Aorta (tissue), 5 donors: ENCODE measurements around the gene XRCC1. TPM values are rescaled to one million over a fixed set of nuclear protein-coding genes. Genes with fewer than 3 reads are reported as not detected.
"Not testable (repeated sequence)": the region's sequence is repeated elsewhere in the genome, so short reads cannot be mapped to it uniquely, and the experiment has no call there.

Source experiments
- ATAC-seq: fragments of 200-7000 bp; cut with Tn5 transposase; one replicate; pipeline ENCODE4 v1.9.1; 2022; ENCODE audit warnings: moderate library complexity; ENCODE audit not compliant: low FRiP score
- DNase-seq, 2 donors: peaks; one replicate each; pipeline ENCODE4 v3.0.0-alpha.2; 2020
- H3K27ac ChIP-seq, 2 donors: one replicate each; pipeline ENCODE4 v1.5.1; 2013; ENCODE audit warnings: low read length in 2 of 2, mild to moderate bottlenecking in 2 of 2, moderate library complexity in 2 of 2, control low read depth in 1 of 2, inconsistent platforms in 1 of 2, low read depth in 1 of 2
- H3K27me3 ChIP-seq, 2 donors: one replicate each; pipeline ENCODE4 v1.6.1; 2013; ENCODE audit warnings: control low read depth in 1 of 2, low read length in 1 of 2, mild to moderate bottlenecking in 1 of 2, moderate library complexity in 1 of 2; ENCODE audit not compliant: insufficient read depth in 2 of 2, control insufficient read depth in 1 of 2
- H3K36me3 ChIP-seq, 2 donors: one replicate each; pipeline ENCODE4 v1.6.1; 2013; ENCODE audit warnings: control low read depth in 1 of 2, low read length in 1 of 2, mild to moderate bottlenecking in 1 of 2; ENCODE audit not compliant: insufficient read depth in 2 of 2, control insufficient read depth in 1 of 2
- H3K4me1 ChIP-seq, 2 donors: one replicate each; pipeline ENCODE4 v1.6.1; 2013; ENCODE audit warnings: low read length in 2 of 2, control low read depth in 1 of 2, mild to moderate bottlenecking in 1 of 2, moderate library complexity in 1 of 2; ENCODE audit not compliant: insufficient read depth in 2 of 2, control insufficient read depth in 1 of 2
- H3K4me3 ChIP-seq, 2 donors: one replicate each; pipeline ENCODE4 v1.5.1; 2013; ENCODE audit warnings: low read length in 2 of 2, control low read depth in 1 of 2, mild to moderate bottlenecking in 1 of 2
- H3K9me3 ChIP-seq: one replicate; pipeline ENCODE4 v1.6.1; 2013; ENCODE audit warnings: mild to moderate bottlenecking, low read length; ENCODE audit not compliant: control insufficient read depth
- WGBS, 2 donors: extraction: QIAGEN DNeasy Blood & Tissue Kit; methylation state at CpG; one replicate each; pipeline ENCODE4 v1.1.7; 2013; 5-methylcytosine and 5-hydroxymethylcytosine counted together
- intact Hi-C, 2 donors: fragments of 100-400 bp; cut with DNase I; formaldehyde crosslinking; loops; one replicate each; pipeline versions ENCODE4 v1.14.2 to v1.15.0; 2022
- polyA plus RNA-seq, 2 donors: library from polyadenylated mRNA; stranded (reverse); fragments of 200-250 nt; gene quantifications; one replicate each; pipeline ENCODE4 v1.2.3, GENCODE V29; 2013
- total RNA-seq, 2 donors: library from RNA; stranded (reverse); fragmentation: NEBNext Ultra II Directional; extraction: Animal tissue kit (Norgen Biotek cat#: 25700); gene quantifications; one replicate each; pipeline ENCODE4 v1.2.1, GENCODE V29; 2021
- donor health status: healthy with polysubstance abuse.
- donor health status: Bipolar disorder and iron deficiency.
- donor health status: DM: no; HTN: no; CAD: no.
- donor health status: DM: no; HTN: no; CAD: no.
- donor health status: DM: yes; HTN: yes; CAD: no.

Gene XRCC1
- total and polyA plus RNA-seq, 4 donors = 12.1 to 30.2 (median 24.8) TPM

- ATAC-seq (peak; percentile 40), DNase-seq (peak; percentile 63 to 78)
- WGBS, 2 donors = 2% methylated on average over 26 of the region's 26 CpGs
- Histone ChIP-seq H3K4me3 (peak overlapping the region; percentile 80 to 95), H3K36me3 (no peaks in the 10 kb centered on the region), H3K27ac (peak overlapping the region in 1 of 2 donors; percentile 92), H3K9me3 (no peaks in the 10 kb centered on the region), H3K27me3 (no peaks in the 10 kb centered on the region), H3K4me1 (no peaks in the 10 kb centered on the region)
- intact Hi-C loops = no loop called here
Observed at GRCh38 chr19:43525836-43526771, 49.2 kb downstream of the XRCC1 start.

- peak overlapping the region; percentile 80 to 95 for H3K4me3 ChIP-seq
- intact Hi-C loops = no loop called here
- peak overlapping the region in 1 of 2 donors; percentile 64 for H3K27ac ChIP-seq
- H3K4me1 ChIP-seq = no peaks in the 10 kb centered on the region
- peak; percentile 72 to 77 for DNase-seq
- H3K9me3 ChIP-seq = no peaks in the 10 kb centered on the region
- no peaks in the 10 kb centered on the region for H3K27me3 ChIP-seq
- WGBS, 2 donors = 11 to 12% methylated on average over 12 of the region's 12 CpGs
- no peaks in the 10 kb centered on the region for H3K36me3 ChIP-seq
- peak; percentile 47 for ATAC-seq
Observed at GRCh38 chr19:43524922-43525835, 50.1 kb downstream of the XRCC1 start.

GRCh38 chr19:43523696-43524095 is 51.6 kb downstream of the XRCC1 start:
- H3K36me3 ChIP-seq, H3K4me3 ChIP-seq, H3K27me3 ChIP-seq, H3K27ac ChIP-seq, H3K9me3 ChIP-seq, H3K4me1 ChIP-seq, ATAC-seq, intact Hi-C loops: not testable (repeated sequence)
- WGBS, 2 donors = 97 to 98% methylated on average over 8 of the region's 8 CpGs
- DNase-seq = peak in 1 of 2 donors; percentile 42

GRCh38 chr19:43522929-43523328 is 52.4 kb downstream of the XRCC1 start:
- no peak overlapping the region for H3K4me3 ChIP-seq
- 78 to 85% methylated on average over 5 of the region's 5 CpGs for WGBS, 2 donors
- DNase-seq (no peak), ATAC-seq (no peak)
- intact Hi-C loops = no loop called here
- H3K27me3 ChIP-seq = no peaks in the 10 kb centered on the region
- no peaks in the 10 kb centered on the region for H3K36me3 ChIP-seq
- no peak overlapping the region for H3K27ac ChIP-seq
- no peaks in the 10 kb centered on the region for H3K9me3 ChIP-seq
- no peaks in the 10 kb centered on the region for H3K4me1 ChIP-seq

- intact Hi-C loops = loop anchor here (1.0 to 5.0 kb wide), 3 partner anchors 57 to 73 kb away; no protein-coding TSS in a partner anchor
- Histone ChIP-seq H3K9me3 (no peaks in the 10 kb centered on the region), H3K4me1 (no peaks in the 10 kb centered on the region), H3K27me3 (no peaks in the 10 kb centered on the region), H3K27ac (no peak overlapping the region), H3K4me3 (no peak overlapping the region), H3K36me3 (no peaks in the 10 kb centered on the region)
- ATAC-seq (peak; percentile 89), DNase-seq (peak; percentile 83 to 90)
- 39 to 45% methylated on average over 10 of the region's 10 CpGs for WGBS, 2 donors
Observed at GRCh38 chr19:43519436-43520088, 55.8 kb downstream of the XRCC1 start.

- DNase-seq = no peak
- Histone ChIP-seq H3K9me3 (no peaks in the 10 kb centered on the region), H3K27ac (no peak overlapping the region), H3K4me1 (no peaks in the 10 kb centered on the region), H3K4me3 (no peak overlapping the region), H3K36me3 (no peaks in the 10 kb centered on the region), H3K27me3 (no peaks in the 10 kb centered on the region)
- WGBS, 2 donors = 82 to 93% methylated on average over 4 of the region's 4 CpGs
- intact Hi-C loops = loop anchor here in 1 of 2 donors (2.0 to 5.0 kb wide), 2 partner anchors 56 to 71 kb away; no protein-coding TSS in a partner anchor
- no peak for ATAC-seq
Observed at GRCh38 chr19:43518051-43518450, 57.3 kb downstream of the XRCC1 start.

GRCh38 chr19:43512399-43512798 is 62.9 kb downstream of the XRCC1 start:
- H3K36me3 ChIP-seq, intact Hi-C loops, DNase-seq, H3K4me3 ChIP-seq, H3K27ac ChIP-seq, H3K4me1 ChIP-seq, H3K9me3 ChIP-seq, ATAC-seq, H3K27me3 ChIP-seq: not testable (repeated sequence)

GRCh38 chr19:43511324-43511723 is 64.0 kb downstream of the XRCC1 start:
- H3K36me3 ChIP-seq = peaks cover 1 to 2% of the 10 kb centered on the region in 2 donors
- intact Hi-C loops = no loop called here

More at GRCh38 chr19:43511324-43511723, 64.0 kb downstream of the XRCC1 start:
- no peak overlapping the region for H3K27ac ChIP-seq
- ATAC-seq = no peak
- H3K4me3 ChIP-seq = no peak overlapping the region
- no peaks in the 10 kb centered on the region for H3K9me3 ChIP-seq
- 92 to 93% methylated on average over 5 of the region's 5 CpGs for WGBS, 2 donors
- no peaks in the 10 kb centered on the region for H3K27me3 ChIP-seq
- H3K4me1 ChIP-seq = no peaks in the 10 kb centered on the region
- DNase-seq = no peak
